NCI-H2081 (cell line): ENCODE results near the gene NTMT1.

Experiments used
- DNase-seq, 2 experiments: peaks; one replicate each; lab custom pipeline; 2025; lab: John Stamatoyannopoulos, UW

Gene NTMT1

DNA sequence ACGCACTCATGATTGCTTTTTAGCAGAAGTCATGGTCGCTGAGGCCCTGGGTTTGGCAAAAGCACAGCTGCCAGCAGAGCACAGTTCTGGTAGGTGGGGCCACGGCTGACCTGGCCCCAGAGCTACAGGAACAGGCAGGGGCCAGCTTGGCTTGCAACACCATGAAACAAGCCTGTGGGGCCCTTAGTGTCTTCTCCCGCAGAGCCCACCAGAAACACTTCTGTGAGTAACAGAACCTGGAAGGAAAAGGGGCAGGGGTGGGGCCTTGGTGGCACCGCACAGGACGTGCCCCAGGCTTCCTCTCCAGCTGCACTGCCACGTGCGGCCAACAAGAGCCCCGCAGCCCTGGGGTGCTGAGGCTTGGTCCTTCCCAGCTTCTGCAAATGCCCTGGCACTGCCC, 11.1 kb downstream of the NTMT1 start:
- DNase-seq, result no peak

DNA sequence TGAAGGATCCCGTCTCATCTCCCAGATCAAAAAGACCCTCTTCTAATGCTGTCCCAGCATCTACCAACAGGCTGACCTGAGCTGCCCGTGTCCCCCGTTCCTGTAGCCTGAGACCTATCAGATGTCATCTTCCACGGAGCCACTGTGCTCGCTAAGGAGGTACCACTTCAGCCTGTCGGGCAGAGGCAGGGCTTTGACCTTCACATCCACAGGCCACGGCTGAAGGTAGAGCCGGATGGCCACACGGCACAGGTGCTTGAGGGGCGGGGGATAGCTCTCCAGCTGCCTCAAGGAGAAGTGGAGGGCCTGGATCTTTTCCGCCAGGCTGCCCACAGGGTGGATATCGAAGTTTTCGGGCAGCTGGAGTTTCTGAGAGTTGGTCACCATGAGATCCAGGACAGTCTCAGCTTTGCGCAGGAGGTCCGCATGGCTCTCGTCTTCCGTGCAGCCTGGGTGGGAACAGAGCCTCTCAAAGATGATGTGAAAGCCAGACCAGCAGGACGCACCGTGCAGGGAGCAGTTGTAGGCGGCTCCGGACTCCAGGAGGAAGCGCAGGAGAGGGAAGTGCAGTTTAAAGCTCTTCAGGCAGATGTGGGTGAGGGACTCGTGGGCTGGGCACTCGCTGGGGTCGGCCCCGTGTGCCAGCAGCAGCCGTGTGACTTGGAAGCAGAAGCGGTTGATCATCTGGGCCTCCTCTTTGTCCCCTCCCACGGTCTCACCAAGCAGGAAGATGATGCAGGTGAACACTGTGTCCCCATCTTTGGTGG, 11.9 kb downstream of the NTMT1 start:
- DNase-seq, result no peak

DNA sequence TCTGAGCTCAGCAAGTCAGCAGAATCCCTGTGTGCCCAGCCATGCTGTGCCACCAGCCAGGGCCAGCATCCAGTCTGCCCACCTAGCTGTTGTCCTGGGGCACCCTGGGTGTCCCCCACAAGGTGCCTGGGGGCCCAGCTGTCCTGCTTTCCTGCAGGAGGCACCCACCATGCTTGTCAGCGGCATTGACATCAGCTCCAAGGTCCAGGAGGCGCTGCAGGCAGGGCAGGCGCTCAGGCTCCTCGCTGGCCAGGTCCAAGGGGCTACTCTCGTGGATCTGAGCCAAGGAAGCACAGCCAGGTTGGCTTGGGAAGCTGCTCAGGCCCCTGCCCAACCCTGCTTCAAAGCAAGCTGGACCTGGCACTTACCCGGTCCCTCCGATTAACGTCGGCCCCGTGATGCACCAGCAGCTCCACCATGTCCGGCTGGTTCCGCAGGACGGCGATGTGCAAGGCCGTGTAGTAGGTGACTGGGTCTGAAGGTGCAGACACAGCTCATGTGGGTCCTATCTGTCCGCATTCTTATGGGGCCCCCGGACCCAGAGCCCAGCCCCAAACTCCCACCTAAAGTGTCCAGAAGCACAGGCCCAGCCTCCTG, 13.2 kb downstream of the NTMT1 start:
- DNase-seq, result no peak

DNA sequence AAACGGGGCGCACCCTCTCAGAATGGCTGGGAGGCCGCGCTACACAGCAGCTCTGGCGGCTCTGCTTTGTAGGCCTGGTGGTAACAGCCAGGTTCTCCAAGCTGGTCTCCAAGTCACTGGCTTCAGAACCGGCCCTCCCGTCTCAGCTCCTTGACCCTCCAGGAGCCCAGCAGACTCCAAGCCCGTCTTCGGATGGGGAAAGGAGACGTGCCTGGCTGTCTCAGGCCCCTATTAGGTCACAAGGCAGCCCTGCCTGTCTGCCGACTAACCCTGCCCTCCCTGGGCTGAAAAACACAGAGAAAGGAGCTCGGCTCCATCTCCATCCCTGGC, 13.8 kb downstream of the NTMT1 start:
- no peak for DNase-seq

DNA sequence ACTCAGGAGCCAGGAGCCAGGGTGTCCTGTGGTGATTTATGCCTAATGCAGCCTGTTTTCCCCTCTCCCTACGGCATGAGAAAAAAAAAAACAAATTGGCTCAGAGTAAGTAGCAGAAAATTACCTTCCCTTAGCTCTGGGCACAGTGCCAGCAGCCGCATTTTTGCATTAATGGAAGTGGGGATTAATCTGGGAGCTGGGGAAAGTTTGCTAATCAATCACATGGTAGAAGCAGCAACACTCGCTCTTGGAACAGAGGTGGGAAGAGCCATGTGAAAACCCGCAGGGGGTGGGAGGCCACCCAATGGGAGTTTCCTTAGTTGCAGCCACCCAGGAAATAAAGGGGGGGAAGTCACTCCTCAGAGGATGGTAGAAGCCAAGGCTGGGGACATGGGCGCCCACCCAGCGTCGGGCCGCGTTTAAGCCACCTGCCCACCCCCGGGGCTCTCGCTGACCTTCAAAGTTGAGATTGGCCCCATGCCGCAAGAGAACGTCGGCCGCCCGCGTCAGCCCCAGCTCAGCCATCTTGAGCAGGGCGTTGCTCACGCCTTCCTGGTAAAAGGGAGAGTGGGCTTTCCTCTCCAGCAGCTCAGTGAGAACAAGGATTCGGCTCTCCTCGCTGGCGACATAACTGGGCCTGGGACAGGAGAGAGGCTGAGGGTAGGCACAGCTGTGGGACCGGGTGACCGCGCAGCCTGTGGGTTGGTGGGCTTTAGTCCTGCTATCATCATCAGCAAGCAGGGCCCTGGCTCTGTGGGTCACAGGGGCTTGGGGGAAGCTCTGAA, 14.3 kb downstream of the NTMT1 start:
- peak; percentile 46 to 76 for DNase-seq

DNA sequence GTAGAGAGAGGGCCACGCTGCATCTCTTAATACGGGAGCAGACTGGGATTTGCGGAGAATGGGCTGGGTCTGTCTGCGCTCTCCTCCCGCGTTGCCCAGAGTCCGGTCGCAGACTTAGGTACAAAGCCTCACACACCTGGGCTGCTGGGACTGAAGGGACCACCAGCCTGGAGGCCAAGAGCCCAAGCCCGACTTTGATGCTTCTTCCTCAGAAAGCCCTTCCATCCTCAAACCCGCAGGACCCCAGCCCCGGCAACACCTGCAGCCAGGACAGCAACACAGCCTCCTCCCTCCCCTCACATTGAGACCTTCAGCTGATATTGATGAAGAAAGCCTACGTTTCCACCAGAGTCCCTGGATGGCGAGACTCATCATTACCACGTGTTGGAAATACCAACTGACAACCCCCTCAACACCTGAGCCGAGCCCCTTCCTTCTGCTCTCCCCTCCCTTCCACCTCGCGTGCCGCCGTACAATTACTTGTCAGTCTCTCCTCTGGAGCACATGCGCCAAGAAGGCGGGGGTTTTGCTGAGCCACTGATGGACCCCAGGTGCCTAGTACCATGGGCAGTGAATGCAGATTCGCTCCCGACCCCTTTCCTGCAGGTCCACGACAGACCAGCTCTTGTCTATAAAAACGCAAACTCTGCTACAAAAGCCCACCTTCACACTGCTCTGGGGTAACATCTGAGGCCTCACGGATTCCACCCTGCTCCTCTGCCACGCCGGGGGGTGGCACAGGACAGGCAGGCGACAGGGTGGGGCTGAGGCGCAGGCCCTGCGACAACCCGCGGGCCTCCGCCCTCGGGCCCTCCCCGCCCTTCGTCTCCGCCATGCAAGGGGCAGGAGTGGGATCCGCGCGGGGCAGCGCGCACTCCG, 15.1 kb downstream of the NTMT1 start:
- DNase-seq, result no peak

DNA sequence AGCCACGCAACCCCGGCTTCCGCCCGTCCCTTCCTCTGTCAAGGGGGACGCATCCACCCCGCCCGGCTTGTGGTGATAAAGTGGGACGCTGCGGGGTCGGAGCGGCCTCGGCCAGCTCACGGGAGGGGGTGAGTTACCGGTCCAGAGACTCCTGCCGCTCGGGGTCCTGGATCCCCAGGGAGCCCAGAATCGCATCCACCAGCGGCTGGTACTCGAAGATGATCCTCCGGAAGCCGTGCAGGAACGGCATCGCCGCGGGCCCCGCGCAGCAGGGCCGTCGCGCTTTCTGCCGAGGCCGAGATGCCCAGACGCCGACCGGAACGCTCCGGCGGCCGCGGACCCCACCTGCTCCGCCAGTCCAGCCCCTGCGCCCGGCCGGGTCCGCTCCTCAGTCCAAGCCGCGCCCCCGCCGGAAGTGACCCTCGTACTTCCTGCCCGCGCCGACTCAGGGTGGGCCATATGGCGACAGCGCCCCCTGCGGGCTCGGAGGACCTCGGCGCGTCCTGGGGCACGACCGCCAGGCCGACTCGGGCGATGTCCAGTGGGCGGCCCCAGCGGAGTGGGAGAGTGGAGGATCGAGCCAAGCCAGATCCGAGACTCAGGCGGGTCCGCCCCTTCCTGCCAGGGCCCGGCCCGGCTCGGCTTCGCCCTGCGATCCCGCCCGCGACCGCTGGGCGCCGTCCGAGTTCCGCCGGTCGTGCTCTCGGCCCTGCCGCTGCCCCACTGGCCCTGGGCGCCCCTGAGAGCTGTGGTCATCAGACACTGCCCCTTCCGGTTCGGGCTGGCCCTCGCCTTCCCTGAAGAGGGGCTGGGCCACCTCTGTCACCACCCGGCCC, 16.0 kb downstream of the NTMT1 start, which contains the start of gene ASB6:
Gene ASB6 (minus strand): TSS at position 402 of the 836 bp plus-strand sequence. CDS start 152 bp downstream, at position 250.
- DNase-seq, result peak; percentile 83 to 90

DNA sequence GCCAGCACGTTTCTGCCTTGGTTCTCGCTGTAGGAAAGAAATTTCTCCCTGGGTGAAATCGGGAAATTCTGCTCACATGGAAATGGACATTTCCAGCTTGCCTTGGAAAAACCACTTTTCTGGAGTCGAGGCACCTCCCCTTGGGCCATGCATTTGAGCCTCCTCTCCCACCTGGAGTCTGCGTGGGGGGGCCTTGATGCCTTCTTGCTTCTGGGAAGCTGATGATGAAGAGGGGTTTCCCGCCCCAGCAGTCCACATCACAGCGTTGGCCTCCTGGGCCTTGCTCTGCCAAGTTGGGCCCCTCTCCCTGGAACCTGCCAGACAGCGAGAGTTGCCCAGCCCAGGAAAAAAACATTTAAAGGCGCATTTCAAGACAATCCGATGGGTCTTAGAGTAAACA, 17.7 kb downstream of the NTMT1 start:
- no peak for DNase-seq

DNA sequence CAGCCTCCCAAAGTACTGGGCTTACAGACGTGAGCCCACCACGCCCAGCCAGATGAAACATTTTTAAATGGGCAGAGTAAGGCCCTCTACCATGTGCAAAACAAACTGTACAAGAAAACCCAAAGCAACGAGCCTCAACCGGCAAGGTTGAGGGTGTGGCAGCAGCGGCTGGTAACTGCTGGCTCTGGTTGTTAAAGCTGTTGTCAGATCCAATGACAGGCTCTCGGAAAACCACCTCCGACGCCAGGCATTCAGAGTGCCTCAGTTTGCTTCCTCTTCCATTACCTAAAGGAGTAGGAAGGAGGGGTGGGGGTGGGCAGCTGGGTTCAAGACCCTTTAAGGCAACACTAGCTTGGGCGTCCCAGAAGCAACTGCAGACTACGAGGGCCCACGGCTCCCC, 18.4 kb downstream of the NTMT1 start:
- no peak for DNase-seq

DNA sequence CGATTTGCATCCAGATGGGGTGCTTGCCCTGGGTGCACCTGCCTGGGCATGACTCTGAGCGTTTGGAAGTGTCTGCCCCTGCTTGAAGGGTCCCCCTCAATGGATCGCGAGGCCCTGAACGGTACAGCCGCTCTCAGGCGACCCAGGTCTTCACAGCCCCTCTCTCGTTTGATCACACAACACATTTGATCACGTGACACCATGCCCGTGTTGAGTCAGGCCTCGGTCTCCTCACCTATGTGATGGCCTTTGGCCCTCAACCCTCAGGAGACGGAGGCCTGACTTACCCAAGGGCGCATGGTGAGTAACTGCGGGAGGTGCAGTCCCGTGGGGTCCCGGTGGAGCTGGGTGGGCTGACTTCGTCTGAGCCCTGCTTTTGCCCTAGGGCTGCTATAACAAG, 18.9 kb downstream of the NTMT1 start:
- DNase-seq, result no peak

DNA sequence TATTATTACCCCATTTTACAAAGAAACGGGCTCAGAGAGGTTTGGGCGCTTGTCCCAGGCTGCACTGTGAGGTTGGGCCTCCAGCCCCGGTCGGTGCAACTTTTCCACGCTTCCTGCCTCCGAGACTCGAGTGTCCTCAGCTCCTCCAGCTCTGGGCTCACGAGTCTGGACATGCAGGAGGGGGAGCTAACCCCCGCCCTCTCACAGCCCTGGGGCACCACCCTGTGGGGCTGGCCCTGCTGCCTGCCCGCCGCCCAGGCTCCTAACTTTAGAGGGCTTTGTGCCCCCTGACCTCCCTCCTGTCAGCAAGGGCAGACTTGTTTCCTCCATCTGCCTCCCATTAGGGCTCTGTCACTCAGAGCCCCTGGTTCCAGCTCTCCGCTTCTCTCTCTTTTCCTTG, 20.3 kb downstream of the NTMT1 start:
- DNase-seq, result no peak

DNA sequence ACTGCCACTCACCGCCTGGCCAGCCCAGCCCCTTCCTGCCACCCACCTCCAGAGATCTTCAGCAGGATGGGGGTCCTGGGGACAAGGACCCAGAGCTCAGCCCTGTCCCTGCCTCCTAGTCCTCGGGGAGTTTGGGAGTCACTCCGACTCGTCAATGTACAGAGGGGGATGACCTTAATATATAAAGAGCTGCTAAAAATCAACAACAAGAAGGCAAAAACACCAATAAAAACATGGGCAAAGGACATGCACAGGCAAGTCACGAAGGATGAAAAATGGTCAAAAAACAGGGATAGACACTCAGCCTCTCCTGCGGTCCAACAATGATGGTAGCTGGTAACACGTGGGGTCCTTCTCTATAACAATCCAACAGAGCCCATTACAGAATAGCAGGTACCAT, 20.7 kb downstream of the NTMT1 start:
- DNase-seq, result no peak

DNA sequence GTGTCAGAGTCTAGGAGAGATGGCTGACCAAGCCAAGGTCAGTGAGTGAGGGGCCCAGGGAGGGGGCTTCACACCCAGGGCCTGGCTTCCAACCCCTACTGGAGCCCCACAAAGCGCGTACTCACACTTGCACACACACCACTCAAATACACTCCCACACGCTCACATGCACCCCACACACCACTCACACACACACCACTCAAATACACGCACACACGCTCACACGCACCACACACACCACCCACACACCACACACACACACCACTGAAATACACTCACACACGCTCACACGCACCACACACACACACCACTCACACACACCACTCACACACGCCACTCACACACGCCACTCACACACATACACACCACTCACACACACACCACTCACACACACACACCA, 21.7 kb downstream of the NTMT1 start:
- no peak for DNase-seq

DNA sequence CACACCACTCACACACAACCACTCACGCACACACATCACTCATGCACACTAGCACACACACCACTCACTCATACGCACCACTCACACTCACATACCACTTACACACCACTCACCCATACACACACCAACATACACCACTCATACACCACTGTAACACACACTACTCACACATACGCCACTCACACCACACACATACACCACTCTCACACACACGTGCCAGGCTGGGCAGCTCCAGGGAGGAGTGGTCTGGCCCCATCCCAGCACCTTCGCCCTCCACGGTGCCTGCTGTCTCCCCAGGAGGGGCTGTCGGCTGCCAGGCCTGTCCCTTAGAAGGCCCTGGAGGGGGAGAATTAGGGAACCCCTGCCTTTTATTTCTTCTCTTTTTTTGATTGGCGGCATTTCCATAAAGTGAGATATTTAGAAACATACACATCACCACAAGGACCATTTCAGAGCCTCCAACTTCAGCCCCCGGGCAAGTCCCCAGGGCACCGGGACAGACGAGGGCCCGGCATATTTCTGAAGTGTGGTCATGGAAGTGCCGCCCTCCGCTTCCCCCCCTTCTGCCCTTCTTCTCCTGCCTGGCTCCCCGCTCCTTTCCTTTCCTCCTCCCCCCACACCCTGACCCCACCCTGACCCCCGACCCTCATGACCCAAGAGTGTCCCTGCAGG, 22.3 kb downstream of the NTMT1 start:
- no peak for DNase-seq

DNA sequence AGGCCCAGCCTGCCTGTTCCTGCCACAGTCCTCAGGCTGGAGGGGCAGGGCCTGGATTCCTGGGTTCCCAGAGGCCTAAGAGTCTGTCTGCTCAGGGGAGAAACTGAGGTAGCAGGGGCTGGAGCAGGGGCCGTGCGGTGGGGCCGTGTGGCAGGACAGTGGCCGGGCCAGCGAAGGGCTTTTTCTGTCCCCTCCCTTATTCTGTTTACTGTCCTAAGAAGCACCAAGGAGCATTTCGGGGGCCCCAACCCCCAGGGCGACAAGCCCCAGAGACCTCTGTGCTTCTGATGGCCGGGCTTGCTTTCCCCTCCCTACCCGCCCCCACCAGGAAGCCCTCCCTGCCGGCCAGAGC, 22.8 kb downstream of the NTMT1 start:
- DNase-seq, result no peak

DNA sequence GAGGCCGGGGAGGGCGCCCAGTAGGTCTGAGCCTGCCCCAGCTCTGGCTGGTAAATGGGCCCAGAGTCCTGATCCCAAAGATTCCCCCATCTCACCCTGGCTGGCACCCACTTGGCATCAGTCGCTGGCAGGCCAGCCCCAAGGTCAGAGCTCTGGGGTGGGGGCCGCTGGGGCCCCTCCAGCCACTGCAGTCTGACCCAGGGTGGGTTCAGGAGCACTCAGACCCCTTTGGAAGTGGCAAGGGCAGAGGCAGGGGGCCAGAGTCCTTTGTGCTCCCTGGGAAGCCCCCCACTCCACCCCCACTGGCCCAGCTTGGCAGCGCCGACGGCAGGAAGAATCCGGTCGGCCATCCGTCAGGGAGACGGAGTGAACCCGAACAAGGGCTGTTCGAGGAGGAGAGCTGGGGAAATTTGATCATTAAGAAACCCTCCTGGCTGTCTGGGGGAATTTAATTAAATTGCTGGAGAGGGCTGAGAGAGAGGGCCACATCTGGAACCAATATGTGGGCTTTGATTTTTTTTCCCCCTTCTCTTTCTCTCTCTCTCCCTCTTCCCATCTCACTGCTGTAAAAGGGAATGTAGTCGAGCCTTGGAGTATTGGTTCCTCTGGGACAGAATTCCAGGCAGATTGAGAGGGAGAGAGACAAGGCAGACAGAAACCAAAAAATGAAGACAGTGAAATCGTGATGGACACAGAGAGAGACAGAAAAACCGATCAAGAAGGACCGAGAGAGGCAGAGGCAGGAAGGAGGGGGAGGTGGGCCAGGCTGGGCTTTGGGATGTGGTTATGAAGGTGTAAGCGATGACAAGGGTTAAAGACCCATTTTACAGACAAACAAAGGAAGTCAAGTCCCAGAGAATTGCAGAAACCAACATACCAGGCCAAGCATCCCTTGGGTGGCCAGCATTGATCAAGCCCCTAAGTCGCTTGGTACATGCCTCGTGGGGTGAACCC, 24.0 kb downstream of the NTMT1 start:
- DNase-seq, result no peak

DNA sequence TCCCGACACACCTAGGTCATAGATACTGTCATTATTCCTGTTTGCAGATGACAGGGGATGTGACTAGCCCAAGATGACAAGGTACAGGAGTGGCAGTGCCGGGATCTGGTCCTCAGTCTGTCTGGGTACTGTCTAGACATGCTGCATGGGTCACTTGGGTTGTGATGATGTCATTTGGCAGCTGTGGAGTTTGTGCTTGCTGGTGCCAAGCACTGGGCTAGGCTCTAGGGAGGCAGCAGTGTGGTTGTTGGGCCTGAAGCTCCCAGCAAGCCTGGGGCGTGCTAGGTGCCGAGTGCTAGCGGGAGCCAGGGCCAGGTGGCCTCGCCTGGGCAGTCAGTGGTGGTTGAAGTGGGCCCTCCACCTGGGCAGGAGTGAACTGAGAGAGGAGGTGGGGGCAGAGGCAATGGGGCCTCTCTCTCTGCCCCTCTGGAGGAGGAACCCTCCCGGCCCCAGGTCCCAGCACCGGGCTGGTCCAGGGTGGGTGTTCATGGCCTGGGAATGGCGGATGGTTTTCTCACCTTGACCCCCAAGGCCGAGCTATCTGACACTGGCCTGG, 24.8 kb downstream of the NTMT1 start:
- DNase-seq, result no peak

DNA sequence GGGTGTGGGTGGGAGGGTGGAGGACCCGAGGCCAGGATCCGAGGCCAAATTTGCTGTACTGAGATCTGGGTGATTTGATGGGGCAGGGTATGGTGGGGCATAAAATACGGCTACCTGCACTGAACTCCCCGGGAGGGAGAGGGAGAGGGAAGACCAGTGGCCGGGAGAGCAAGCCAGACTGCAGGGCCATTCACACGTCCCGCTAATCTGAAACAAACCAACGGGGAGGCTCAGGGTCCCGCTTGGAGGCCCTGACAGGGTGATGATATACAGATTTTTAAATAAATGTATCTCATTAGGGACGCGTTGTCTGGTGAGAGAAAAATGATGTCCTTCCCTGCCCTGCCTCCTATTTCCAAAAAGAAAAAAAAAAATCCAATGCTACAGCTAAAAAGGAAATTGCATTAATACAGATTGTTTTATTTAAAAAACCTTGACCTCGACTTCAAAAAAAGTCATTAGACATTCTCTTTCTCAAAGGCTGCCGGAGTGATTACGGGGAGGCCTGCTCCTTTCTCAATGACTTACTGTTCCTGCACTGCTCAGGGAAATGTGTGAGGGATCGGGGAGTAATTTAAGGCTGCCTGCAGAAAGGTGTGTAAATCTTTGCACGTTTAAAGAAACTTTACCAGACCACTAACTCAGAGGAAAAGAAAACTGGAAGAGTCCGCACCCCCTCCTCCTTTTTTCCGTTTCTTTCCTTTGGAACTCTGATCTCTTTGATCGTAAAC, 28.0 kb downstream of the NTMT1 start:
- no peak for DNase-seq
